Mammary epithelial cell (primary cell): Measurements from ENCODE around the gene APOL6.

Experiments
- CTCF ChIP-seq, 2 donors: IDR thresholded peaks in 1 of 2; conservative IDR thresholded peaks in 1 of 2; 2 replicates each; pipeline ENCODE4 v1.5.1; 2011 to 2012; ENCODE audit warnings: inconsistent platforms in 2 of 2, low read length in 2 of 2, mild to moderate bottlenecking in 2 of 2, control low read depth in 1 of 2, low read depth in 1 of 2; ENCODE audit not compliant: insufficient read depth in 1 of 2; ENCODE audit errors: extremely low read depth in 1 of 2
- EZH2 ChIP-seq: IDR thresholded peaks from 2 replicates; pipeline ENCODE4 v1.6.1; 2012; ENCODE audit warnings: low read length, inconsistent platforms, borderline replicate concordance

- TF ChIP-seq EZH2 (no peak), CTCF (conservative IDR thresholded peaks at IDR 0.05 in 1 of 2, IDR thresholded peaks at IDR 0.05 in 1 of 2; ENCODE audit: extremely low read depth in 1 of 2, insufficient read depth in 1 of 2, low read depth in 1 of 2, low read length in 2 of 2) (no peak)
Measured at GRCh38 chr22:35605851-35606481, 42.3 kb upstream of the APOL6 start.
